ENCODE results near the gene NCDN. TPM values are rescaled to one million over a fixed set of nuclear protein-coding genes. Genes with fewer than 3 reads are reported as not detected.
"Not testable (repeated sequence)": the region's sequence is repeated elsewhere in the genome, so short reads cannot be mapped to it uniquely, and the experiment has no call there.

NCDN gene
- total and polyA plus RNA-seq, 2 donors (not counting 1 experiment from before 2014, with no cell fraction given), result 18.1 to 33.2 TPM

- H3K9ac ChIP-seq (ENCODE audit: insufficient read depth, low read length), result no peak overlapping the region
- no peaks in the 10 kb centered on the region for H3K36me3 ChIP-seq (ENCODE audit: control insufficient read depth, insufficient read depth, low read length)
- TF ChIP-seq EZH2 (IDR thresholded peaks at IDR 0.05; ENCODE audit: low read length, missing control alignments) (no peak), CTCF (conservative IDR thresholded peaks at IDR 0.05 in 1 of 2, IDR thresholded peaks at IDR 0.05 in 1 of 2; ENCODE audit: low read depth in 1 of 2, low read length in 2 of 2) (no peak)
- no peaks in the 10 kb centered on the region for H3K79me2 ChIP-seq (ENCODE audit: control insufficient read depth, insufficient read depth, low read length)
- no peak overlapping the region for H3K27ac ChIP-seq (ENCODE audit: insufficient read depth, low read length)
- H3K9me3 ChIP-seq (ENCODE audit: control insufficient read depth, insufficient read depth, low read depth, low read length), result no peaks in the 10 kb centered on the region
- no peaks in the 10 kb centered on the region for H3K4me1 ChIP-seq (ENCODE audit: control insufficient read depth, extremely low read depth, insufficient read depth, low read length)
- H2AFZ ChIP-seq (ENCODE audit: low read length), result no peak overlapping the region
- no peak for DNase-seq (ENCODE audit: low read depth in 2 of 2)
- H3K27me3 ChIP-seq (ENCODE audit: control insufficient read depth, insufficient read depth, low read length), result peaks cover 13% of the 10 kb centered on the region
- H3K4me3 ChIP-seq (replicated peaks in 1 of 4; ENCODE audit: control extremely low read depth in 1 of 4, insufficient read depth in 1 of 4, low read depth in 3 of 4, low read length in 4 of 4), result no peak overlapping the region
- no peaks in the 10 kb centered on the region for H4K20me1 ChIP-seq (ENCODE audit: control insufficient read depth, extremely low read depth, insufficient read depth, low read length)
- no peak overlapping the region for H3K4me2 ChIP-seq (ENCODE audit: extremely low read depth, insufficient read depth, low read length)
Measured at GRCh38 chr1:35574655-35575415, 17.2 kb downstream of the NCDN start.

GRCh38 chr1:35575416-35575958 lies 17.9 kb downstream of the NCDN start:
- TF ChIP-seq EZH2 (IDR thresholded peaks at IDR 0.05; ENCODE audit: low read length, missing control alignments) (no peak), CTCF (conservative IDR thresholded peaks at IDR 0.05 in 1 of 2, IDR thresholded peaks at IDR 0.05 in 1 of 2; ENCODE audit: low read depth in 1 of 2, low read length in 2 of 2) (no peak)
- Histone ChIP-seq H3K4me1 (ENCODE audit: control insufficient read depth, extremely low read depth, insufficient read depth, low read length) (no peaks in the 10 kb centered on the region), H3K4me2 (ENCODE audit: extremely low read depth, insufficient read depth, low read length) (no peak overlapping the region), H3K9ac (ENCODE audit: insufficient read depth, low read length) (no peak overlapping the region), H2AFZ (ENCODE audit: low read length) (no peak overlapping the region), H3K36me3 (ENCODE audit: control insufficient read depth, insufficient read depth, low read length) (no peaks in the 10 kb centered on the region), H3K4me3 (replicated peaks in 1 of 4; ENCODE audit: control extremely low read depth in 1 of 4, insufficient read depth in 1 of 4, low read depth in 3 of 4, low read length in 4 of 4) (no peak overlapping the region), H3K79me2 (ENCODE audit: control insufficient read depth, insufficient read depth, low read length) (no peaks in the 10 kb centered on the region), H3K9me3 (ENCODE audit: control insufficient read depth, insufficient read depth, low read depth, low read length) (no peaks in the 10 kb centered on the region), H3K27ac (ENCODE audit: insufficient read depth, low read length) (no peak overlapping the region), H3K27me3 (ENCODE audit: control insufficient read depth, insufficient read depth, low read length) (peaks cover 13% of the 10 kb centered on the region), H4K20me1 (ENCODE audit: control insufficient read depth, extremely low read depth, insufficient read depth, low read length) (no peaks in the 10 kb centered on the region)
- no peak for DNase-seq (ENCODE audit: low read depth in 2 of 2)

- TF ChIP-seq EZH2 (IDR thresholded peaks at IDR 0.05; ENCODE audit: low read length, missing control alignments) (no peak), CTCF (conservative IDR thresholded peaks at IDR 0.05 in 1 of 2, IDR thresholded peaks at IDR 0.05 in 1 of 2; ENCODE audit: low read depth in 1 of 2, low read length in 2 of 2) (no peak)
- H3K27me3 ChIP-seq (ENCODE audit: control insufficient read depth, insufficient read depth, low read length), result peaks cover 13% of the 10 kb centered on the region
- no peaks in the 10 kb centered on the region for H3K36me3 ChIP-seq (ENCODE audit: control insufficient read depth, insufficient read depth, low read length)
- no peaks in the 10 kb centered on the region for H3K4me1 ChIP-seq (ENCODE audit: control insufficient read depth, extremely low read depth, insufficient read depth, low read length)
- no peak overlapping the region for H2AFZ ChIP-seq (ENCODE audit: low read length)
- no peak overlapping the region for H3K4me2 ChIP-seq (ENCODE audit: extremely low read depth, insufficient read depth, low read length)
- H3K9ac ChIP-seq (ENCODE audit: insufficient read depth, low read length), result no peak overlapping the region
- no peaks in the 10 kb centered on the region for H3K9me3 ChIP-seq (ENCODE audit: control insufficient read depth, insufficient read depth, low read depth, low read length)
- H3K79me2 ChIP-seq (ENCODE audit: control insufficient read depth, insufficient read depth, low read length), result no peaks in the 10 kb centered on the region
- DNase-seq (ENCODE audit: low read depth in 2 of 2), result no peak
- no peaks in the 10 kb centered on the region for H4K20me1 ChIP-seq (ENCODE audit: control insufficient read depth, extremely low read depth, insufficient read depth, low read length)
- H3K4me3 ChIP-seq (replicated peaks in 1 of 4; ENCODE audit: control extremely low read depth in 1 of 4, insufficient read depth in 1 of 4, low read depth in 3 of 4, low read length in 4 of 4), result no peak overlapping the region
- H3K27ac ChIP-seq (ENCODE audit: insufficient read depth, low read length), result no peak overlapping the region
Measured at GRCh38 chr1:35576061-35576765, 18.6 kb downstream of the NCDN start.

- H3K27ac ChIP-seq (ENCODE audit: insufficient read depth, low read length); H3K4me2 ChIP-seq (ENCODE audit: extremely low read depth, insufficient read depth, low read length); DNase-seq (ENCODE audit: low read depth in 2 of 2); H3K4me1 ChIP-seq (ENCODE audit: control insufficient read depth, extremely low read depth, insufficient read depth, low read length); H3K36me3 ChIP-seq (ENCODE audit: control insufficient read depth, insufficient read depth, low read length); H3K9ac ChIP-seq (ENCODE audit: insufficient read depth, low read length); H3K9me3 ChIP-seq (ENCODE audit: control insufficient read depth, insufficient read depth, low read depth, low read length); H3K79me2 ChIP-seq (ENCODE audit: control insufficient read depth, insufficient read depth, low read length); H2AFZ ChIP-seq (ENCODE audit: low read length); H4K20me1 ChIP-seq (ENCODE audit: control insufficient read depth, extremely low read depth, insufficient read depth, low read length); H3K4me3 ChIP-seq (replicated peaks in 1 of 4; ENCODE audit: control extremely low read depth in 1 of 4, insufficient read depth in 1 of 4, low read depth in 3 of 4, low read length in 4 of 4): not testable (repeated sequence)
- peaks cover 13% of the 10 kb centered on the region for H3K27me3 ChIP-seq (ENCODE audit: control insufficient read depth, insufficient read depth, low read length)
Measured at GRCh38 chr1:35576766-35577070, 19.1 kb downstream of the NCDN start.

Measured in fibroblast of lung (primary cell).